GM21515 (cell line): ENCODE measurements around the gene THSD1.
"Not testable (repeated sequence)": the region's sequence is repeated elsewhere in the genome, so short reads cannot be mapped to it uniquely, and the experiment has no call there.

Source experiments
- ATAC-seq: cut with Tn5 transposase; IDR thresholded peaks from one replicate; pipeline ENCODE4 v1.9.1; 2021; ENCODE audit not compliant: unreplicated experiment

THSD1 gene

DNA sequence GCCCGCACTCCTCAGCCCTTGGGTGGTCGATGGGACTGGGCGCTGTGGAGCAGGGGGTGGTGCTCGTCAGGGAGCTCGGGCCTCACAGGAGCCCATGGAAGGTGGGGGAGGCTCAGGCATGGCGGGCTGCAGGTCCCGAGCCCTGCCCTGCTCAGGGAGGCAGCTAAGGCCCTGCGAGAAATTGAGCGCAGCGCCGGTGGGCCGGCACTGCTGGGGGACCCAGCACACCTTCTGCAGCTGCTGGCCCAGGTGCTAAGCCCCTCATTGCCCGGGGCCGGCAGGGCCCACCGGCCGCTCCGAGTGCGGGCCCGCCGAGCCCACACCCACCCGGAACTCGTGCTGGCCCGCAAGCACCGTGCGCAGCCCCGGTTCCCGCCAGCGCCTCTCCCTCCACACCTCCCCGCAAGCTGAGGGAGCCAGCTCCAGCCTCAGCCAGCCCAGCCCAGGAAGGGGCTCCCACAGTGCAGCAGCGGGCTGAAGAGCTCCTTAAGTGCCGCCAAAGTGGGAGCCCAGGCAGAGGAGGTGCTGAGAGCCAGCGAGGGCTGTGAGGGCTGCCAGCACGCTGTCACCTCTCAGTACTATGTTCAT is 2.2 kb upstream of the THSD1 start:
- not testable (repeated sequence) for ATAC-seq

DNA sequence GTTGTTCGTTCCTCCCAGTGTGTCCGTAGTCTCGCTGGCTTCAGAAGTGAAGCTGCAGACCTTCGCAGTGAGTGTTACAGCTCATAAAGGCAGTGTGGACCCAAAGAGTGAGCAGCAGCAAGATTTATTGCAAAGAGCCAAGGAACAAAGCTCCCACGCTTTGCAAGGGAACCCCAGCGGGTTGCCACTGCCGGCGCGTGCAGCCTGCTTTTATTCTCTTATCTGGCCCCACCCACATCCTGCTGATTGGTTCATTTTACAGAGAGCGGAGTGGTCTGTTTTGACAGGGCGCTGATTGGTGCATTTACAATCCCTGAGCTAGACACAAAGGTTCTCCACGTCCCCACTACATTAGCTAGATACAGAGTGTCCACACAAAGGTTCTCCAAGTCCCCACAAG is 1.5 kb upstream of the THSD1 start:
- not testable (repeated sequence) for ATAC-seq

GRCh38 chr13:52406629-52407028 is 657 bp upstream of the THSD1 start:
- ATAC-seq: no peak

- ATAC-seq: no peak
These were observed 604 bp downstream of the THSD1 start for GRCh38 chr13:52405369-52405766.

DNA sequence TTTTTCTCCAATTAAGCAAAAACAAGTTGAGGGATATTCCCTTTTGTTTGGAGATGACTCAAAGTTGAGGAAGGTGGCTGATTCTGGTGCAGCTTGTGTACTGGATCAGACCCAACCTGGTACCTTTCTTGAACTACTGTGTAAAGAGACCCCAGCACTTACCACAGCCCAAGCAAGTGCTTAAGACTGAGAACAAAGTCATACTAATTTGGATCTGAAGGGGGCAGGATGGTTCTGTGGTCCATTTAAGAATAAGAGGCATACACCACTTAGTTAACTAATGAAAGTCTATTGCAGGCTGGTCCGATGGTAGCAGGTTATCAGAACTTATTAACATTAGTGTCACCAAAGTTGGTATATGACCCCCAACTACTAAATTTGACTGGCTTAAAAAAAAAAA is 6.3 kb downstream of the THSD1 start:
- ATAC-seq: no peak

DNA sequence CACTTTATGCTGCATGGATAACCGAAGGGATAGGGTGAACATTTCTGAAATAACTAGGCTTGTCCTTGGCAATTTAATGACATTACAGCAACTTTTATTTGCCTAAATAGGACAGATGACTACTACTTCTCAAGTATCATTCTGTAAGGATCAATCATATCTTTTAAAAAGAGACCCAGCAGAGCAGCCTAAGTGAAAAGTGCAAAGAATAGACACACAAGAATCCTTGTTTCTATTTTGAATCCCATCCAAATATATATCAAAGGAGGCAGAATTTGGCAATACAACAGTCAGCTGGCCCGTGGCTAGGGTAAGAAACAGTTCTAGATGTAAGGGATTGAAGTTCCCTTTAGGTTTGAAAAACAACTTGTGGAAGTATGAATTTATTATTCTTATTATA is 6.9 kb downstream of the THSD1 start:
- no peak for ATAC-seq

GRCh38 chr13:52395704-52396103 is 10.3 kb downstream of the THSD1 start:
- ATAC-seq: no peak

DNA sequence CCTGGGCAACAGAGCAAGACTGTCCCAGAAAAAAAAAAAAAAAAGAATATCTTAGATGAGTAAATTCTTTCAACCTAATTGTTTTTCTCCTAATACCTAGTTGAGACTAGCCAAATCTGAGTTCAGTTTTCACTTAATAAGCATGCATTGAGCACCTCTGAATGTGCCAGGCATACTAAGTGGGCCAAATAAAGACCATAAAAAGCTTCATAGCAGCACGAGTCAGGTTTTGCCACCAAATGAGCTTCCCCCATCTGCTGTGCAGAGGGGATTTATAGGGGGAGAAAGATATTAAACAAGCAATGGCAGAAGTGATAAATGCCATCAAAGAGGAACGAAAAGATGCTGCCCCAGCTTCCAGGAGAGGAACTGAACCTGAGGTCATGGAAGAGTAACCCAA is 11.4 kb downstream of the THSD1 start:
- ATAC-seq: no peak

- no peak for ATAC-seq
These were observed 12.2 kb downstream of the THSD1 start for GRCh38 chr13:52393572-52394357.

DNA sequence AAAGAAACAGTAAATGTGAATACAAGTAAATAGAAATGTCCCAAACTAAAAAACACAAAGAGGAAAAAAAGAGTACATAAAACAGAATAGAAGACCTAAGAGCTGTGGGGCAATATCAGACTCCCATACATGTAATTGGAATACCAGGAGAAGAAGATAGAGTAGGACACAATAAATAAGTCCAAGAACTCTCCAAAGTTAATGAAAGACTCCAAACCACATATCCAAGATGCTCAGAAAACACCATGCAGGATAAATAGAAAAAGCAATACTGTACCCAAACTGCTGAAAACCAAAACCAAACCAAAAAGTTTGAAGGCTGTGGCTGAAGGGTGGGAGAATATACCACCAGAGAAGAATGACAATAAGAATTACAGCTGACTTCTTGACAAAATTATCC is 18.3 kb downstream of the THSD1 start:
- ATAC-seq: no peak

GRCh38 chr13:52385870-52386269 is 20.1 kb downstream of the THSD1 start:
- ATAC-seq: no peak

- no peak for ATAC-seq
These were observed 22.6 kb downstream of the THSD1 start for GRCh38 chr13:52383366-52383765.

DNA sequence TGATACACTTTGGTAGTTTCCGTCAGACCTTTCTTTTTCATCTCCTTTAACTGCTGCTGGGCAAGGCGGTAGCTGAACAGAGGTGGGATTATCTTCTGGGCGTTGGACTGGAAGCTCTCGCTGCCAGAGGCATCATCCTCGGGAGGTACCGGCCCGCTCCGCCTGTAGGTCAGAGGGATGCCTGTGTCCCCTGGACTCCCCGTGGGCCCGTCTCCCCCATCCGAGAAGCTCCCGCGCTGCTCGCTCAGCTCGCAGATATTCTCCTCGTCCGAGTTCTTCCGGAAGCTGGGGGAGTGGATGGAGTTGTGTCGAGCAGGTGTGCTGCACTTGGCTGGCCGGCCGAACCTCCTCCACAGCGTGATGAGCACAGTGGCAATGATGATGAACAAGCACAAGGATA is 27.7 kb downstream of the THSD1 start:
- ATAC-seq: no peak

- no peak for ATAC-seq
These were observed 28.1 kb downstream of the THSD1 start for GRCh38 chr13:52377898-52378297.

- no peak for ATAC-seq
These were observed 31.0 kb downstream of the THSD1 start for GRCh38 chr13:52374873-52375411.

- no peak for ATAC-seq
These were observed 31.6 kb downstream of the THSD1 start for GRCh38 chr13:52374389-52374788.

- ATAC-seq: not testable (repeated sequence)
These were observed 32.7 kb downstream of the THSD1 start for GRCh38 chr13:52373277-52373676.

DNA sequence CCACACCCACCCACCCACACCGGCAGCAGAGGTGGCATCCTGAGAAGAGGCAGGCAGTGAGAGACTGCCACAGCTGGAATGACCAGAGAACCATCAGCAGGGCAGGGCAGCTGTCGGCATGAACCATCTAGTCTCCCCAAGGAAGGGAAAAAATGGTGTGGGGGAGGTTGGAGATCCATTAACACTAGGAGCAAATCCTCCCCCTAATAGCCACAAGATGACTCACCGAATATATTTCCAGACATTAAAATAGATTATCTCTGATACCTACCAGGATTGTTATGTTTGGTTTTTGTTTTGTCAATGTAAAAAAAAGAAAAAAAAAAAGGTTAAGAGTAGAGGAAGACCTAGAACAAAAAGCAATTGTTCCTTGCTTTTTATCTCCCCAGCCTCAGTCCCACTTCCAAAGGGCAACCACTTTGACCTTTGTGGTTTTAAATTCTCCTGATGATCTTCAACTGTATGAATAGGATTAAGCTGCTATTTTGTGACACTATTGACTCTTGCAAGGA is 34.2 kb downstream of the THSD1 start:
- no peak for ATAC-seq

GRCh38 chr13:52366291-52366690 is 39.7 kb downstream of the THSD1 start:
- no peak for ATAC-seq

DNA sequence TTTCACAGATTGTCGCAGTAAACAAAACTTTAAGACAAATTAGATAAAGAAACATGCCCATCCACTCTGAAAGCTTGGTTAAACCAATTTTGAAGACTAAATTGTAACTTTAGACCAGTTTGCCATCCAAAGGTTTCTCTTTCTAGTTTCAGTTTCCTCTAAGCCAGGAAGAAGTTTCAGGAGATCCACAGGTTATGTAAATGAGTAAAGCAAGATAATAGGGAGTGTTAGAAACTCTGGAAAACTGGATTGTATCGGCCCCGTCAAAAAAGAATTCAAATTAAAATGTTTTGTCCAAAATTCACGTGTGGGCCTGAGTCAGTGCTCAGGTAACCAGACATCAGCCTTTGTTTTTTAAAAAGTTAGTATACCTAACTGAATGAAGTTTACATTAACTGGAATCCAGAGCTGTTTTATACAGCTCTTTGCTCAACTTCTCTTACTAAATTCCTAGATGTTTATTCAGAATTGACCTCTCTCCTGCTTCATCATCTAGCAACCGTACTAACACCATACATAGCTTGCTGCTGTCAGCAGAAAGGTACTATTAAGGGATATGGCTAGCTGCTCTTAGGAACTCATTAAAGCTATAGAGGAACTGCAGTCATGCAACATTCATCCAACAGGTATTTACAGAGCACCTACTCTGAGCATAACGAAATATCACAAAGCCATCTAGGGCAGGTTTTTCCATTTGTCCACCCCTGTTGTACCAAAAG is 43.6 kb downstream of the THSD1 start:
- ATAC-seq: not testable (repeated sequence)

DNA sequence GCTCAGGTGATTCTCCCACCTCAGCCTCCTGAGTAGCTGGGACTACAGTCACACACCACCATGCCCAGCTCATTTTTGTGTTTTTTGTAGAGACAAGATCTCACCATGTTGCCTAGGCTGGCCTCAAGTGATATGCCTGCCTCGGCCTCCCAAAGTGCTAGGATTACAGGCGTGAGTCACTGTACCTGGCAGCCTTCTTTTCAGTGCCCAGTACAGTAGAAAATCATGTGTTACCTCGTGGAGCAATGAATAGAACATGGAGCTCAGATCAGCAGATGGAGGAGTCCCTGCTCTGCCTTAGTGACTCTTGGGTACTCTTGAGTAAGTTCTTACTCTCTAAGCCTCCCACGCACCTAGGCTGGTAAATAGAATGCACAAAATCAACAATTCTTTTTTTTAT is 44.7 kb downstream of the THSD1 start:
- ATAC-seq: no peak

DNA sequence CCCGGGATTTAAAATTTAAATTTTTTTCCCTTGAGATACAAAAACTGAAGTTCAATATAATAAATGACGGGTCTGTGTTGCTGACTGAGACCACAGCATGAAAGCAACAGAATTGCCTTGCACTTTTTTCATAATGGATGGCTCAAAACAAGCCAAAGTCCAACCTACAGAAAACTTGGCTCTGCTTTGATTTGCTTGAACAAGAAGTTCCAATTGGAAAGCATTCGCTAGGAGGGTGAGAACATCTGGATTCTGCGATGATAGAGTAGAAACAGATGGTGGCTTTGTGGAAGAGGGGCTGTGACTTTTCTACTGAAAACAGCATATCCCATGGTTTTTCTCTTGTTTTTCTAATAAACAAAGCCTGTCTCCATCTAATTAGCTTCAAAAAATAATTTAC is 46.4 kb downstream of the THSD1 start:
- ATAC-seq: no peak
